Measurements from ENCODE around the gene PPIA. TPM values are rescaled to one million over a fixed set of nuclear protein-coding genes. Genes with fewer than 3 reads are reported as not detected.
A peak's percentile ranks its signal among the peaks of the same experiment; 100 is the strongest.

Gene PPIA
- polyA plus RNA-seq (2012; rRNA removed): 6,239 and 6,267 TPM in 2 replicates
- 7,289 and 8,124 TPM in 2 replicates for polyA plus RNA-seq (2012; cell fraction: cytosol; rRNA removed)
- 2,405 and 2,816 TPM in 2 replicates for polyA plus RNA-seq (2012; cell fraction: nucleus; rRNA removed)

DNA sequence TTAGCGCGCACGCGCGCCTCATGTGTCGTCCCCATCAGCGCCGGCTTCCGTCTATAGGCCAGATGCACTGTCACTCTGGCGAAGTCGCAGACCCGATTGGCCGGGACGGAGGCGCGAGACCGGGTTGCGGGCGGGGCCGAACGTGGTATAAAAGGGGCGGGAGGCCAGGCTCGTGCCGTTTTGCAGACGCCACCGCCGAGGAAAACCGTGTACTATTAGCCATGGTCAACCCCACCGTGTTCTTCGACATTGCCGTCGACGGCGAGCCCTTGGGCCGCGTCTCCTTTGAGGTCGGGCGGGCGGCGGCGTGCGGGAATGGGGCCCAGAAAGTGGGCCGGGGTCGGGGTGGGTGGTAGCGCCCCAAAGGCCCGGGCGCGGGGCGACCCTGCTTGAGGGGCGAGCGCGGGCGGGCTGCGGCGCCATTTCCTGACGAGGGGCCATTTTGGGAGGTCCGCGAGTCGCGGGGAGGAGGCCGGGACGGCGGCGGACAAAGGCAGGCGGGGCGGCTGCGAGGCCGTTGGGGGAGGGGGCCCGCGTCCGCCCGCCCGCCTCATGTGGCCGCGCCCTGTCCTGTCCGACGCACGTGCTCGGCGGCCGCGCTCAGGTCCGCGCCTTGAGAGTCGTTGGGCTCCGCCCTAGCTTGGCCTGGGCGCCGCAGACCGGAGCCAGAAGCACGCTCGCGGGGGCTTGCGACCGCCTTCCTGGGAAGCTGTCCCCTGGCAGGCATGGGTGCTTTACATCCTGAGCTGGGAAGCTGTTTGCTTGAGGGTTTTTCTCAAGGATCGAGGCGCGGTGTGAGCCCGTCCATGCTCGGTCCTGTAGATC is at the start of gene PPIA:
TSS of gene PPIA (plus strand) at position 178 of the 825 bp plus-strand sequence. CDS start at position 222, 44 bp downstream.
- Histone ChIP-seq H3K4me3 (ENCODE audit: low read depth in 2 of 2, low read length in 1 of 2) (peak within 1 kb of the TSS; percentile 75 to 97), H3F3A (replicated peaks; ENCODE audit: insufficient read depth) (peaks cover 46% of the 10 kb centered on the region), H3K36me3 (replicated peaks in 1 of 2; ENCODE audit: control insufficient read depth in 1 of 2, insufficient read depth in 2 of 2, low read length in 1 of 2) (peaks cover 26 to 39% of the 10 kb centered on the region in 2 experiments), H3K9ac (peak within 1 kb of the TSS; percentile 98), H3K27ac (ENCODE audit: low read depth in 2 of 2, low read length in 1 of 2) (peak within 1 kb of the TSS; percentile 91 to 97), H3K9me2 (no peaks in the 10 kb centered on the region), H3K4me1 (ENCODE audit: control insufficient read depth in 1 of 2, insufficient read depth in 2 of 2, low read depth in 1 of 2, low read length in 1 of 2) (peaks cover 5 to 7% of the 10 kb centered on the region in 2 experiments; a peak in 3 of 4 replicates), H3K4me2 (peak within 1 kb of the TSS; percentile 97), H2AFZ (ENCODE audit: low read depth) (peak within 1 kb of the TSS; percentile 84), H3K79me2 (ENCODE audit: insufficient read depth) (peaks cover 69% of the 10 kb centered on the region), H3K9me3 (no peaks in the 10 kb centered on the region), H4K20me1 (ENCODE audit: insufficient read depth) (peaks cover 44% of the 10 kb centered on the region), H3K27me3 (ENCODE audit: insufficient read depth) (no peaks in the 10 kb centered on the region)
- peak; percentile 100 for DNase-seq
- CTCF ChIA-PET: interaction anchor here (0.6 to 4.4 kb wide), 8 partner anchors 14 to 531 kb away, joined by 3 to 13 read pairs (median 4); partner anchors contain the start of gene H2AZ2
- under 1% methylated on average over 66 of the region's 99 CpGs for WGBS (ENCODE audit: low lambda C conversion rate)
- POLR2A ChIA-PET: interaction anchor here (0.5 to 2.6 kb wide), 10 partner anchors 9 to 773 kb away, joined by 3 to 14 read pairs (median 5); partner anchors contain the start of genes DDX56, H2AZ2 and OGDH
- TF ChIP-seq CHD2 (IDR thresholded peaks at IDR 0.05; ENCODE audit: low read length, partially characterized antibody): peak; percentile 90
- peak; percentile 51; the same call in 1 of the 2 replicates for TF ChIP-seq TEAD4 (IDR thresholded peaks at IDR 0.05; ENCODE audit: borderline replicate concordance, insufficient read depth)
- TF ChIP-seq JUND (IDR thresholded peaks at IDR 0.05): no peak
- peak; percentile 99 for TF ChIP-seq POLR2AphosphoS5 (IDR thresholded peaks at IDR 0.05; ENCODE audit: low read depth, low read length)
- no peak for TF ChIP-seq GABPA (IDR thresholded peaks at IDR 0.05; ENCODE audit: low read depth)
- peak; percentile 96 for TF ChIP-seq MXI1 (IDR thresholded peaks at IDR 0.05; ENCODE audit: low read depth, low read length)
- TF ChIP-seq NRF1 (IDR thresholded peaks at IDR 0.05; ENCODE audit: low read depth, low read length): peak; percentile 86
- TF ChIP-seq, protein P1, sequence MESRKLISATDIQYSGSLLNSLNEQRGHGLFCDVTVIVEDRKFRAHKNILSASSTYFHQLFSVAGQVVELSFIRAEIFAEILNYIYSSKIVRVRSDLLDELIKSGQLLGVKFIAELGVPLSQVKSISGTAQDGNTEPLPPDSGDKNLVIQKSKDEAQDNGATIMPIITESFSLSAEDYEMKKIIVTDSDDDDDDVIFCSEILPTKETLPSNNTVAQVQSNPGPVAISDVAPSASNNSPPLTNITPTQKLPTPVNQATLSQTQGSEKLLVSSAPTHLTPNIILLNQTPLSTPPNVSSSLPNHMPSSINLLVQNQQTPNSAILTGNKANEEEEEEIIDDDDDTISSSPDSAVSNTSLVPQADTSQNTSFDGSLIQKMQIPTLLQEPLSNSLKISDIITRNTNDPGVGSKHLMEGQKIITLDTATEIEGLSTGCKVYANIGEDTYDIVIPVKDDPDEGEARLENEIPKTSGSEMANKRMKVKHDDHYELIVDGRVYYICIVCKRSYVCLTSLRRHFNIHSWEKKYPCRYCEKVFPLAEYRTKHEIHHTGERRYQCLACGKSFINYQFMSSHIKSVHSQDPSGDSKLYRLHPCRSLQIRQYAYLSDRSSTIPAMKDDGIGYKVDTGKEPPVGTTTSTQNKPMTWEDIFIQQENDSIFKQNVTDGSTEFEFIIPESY (IDR thresholded peaks at IDR 0.05; ENCODE audit: borderline replicate concordance, low read depth): peak; percentile 76; the same call in 1 of the 2 replicates
- TF ChIP-seq SMC3 (IDR thresholded peaks at IDR 0.05; ENCODE audit: low read depth, low read length): no peak
- TF ChIP-seq, protein P2, sequence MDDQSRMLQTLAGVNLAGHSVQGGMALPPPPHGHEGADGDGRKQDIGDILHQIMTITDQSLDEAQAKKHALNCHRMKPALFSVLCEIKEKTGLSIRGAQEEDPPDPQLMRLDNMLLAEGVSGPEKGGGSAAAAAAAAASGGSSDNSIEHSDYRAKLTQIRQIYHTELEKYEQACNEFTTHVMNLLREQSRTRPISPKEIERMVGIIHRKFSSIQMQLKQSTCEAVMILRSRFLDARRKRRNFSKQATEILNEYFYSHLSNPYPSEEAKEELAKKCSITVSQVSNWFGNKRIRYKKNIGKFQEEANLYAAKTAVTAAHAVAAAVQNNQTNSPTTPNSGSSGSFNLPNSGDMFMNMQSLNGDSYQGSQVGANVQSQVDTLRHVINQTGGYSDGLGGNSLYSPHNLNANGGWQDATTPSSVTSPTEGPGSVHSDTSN (IDR thresholded peaks at IDR 0.05): peak; percentile 100
- no peak for TF ChIP-seq GATA2 (CRISPR knock-in tag; IDR thresholded peaks at IDR 0.05)
- TF ChIP-seq, protein P3, sequence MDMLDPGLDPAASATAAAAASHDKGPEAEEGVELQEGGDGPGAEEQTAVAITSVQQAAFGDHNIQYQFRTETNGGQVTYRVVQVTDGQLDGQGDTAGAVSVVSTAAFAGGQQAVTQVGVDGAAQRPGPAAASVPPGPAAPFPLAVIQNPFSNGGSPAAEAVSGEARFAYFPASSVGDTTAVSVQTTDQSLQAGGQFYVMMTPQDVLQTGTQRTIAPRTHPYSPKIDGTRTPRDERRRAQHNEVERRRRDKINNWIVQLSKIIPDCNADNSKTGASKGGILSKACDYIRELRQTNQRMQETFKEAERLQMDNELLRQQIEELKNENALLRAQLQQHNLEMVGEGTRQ (IDR thresholded peaks at IDR 0.05; ENCODE audit: borderline replicate concordance, low read depth, low read length): no peak
- TF ChIP-seq, protein P4, sequence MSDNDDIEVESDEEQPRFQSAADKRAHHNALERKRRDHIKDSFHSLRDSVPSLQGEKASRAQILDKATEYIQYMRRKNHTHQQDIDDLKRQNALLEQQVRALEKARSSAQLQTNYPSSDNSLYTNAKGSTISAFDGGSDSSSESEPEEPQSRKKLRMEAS (IDR thresholded peaks at IDR 0.05; ENCODE audit: low read depth): peak; percentile 93
- TF ChIP-seq RCOR1 (IDR thresholded peaks at IDR 0.05; ENCODE audit: low read length): no peak
- no peak for TF ChIP-seq NFIC (IDR thresholded peaks at IDR 0.05; ENCODE audit: borderline replicate concordance)
- no peak for TF ChIP-seq ELF1 (IDR thresholded peaks at IDR 0.05)
- TF ChIP-seq, protein P5, sequence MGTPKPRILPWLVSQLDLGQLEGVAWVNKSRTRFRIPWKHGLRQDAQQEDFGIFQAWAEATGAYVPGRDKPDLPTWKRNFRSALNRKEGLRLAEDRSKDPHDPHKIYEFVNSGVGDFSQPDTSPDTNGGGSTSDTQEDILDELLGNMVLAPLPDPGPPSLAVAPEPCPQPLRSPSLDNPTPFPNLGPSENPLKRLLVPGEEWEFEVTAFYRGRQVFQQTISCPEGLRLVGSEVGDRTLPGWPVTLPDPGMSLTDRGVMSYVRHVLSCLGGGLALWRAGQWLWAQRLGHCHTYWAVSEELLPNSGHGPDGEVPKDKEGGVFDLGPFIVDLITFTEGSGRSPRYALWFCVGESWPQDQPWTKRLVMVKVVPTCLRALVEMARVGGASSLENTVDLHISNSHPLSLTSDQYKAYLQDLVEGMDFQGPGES (IDR thresholded peaks at IDR 0.05; ENCODE audit: low read depth, low read length): peak; percentile 96
- TF ChIP-seq EP300 (IDR thresholded peaks at IDR 0.05; ENCODE audit: borderline replicate concordance in 1 of 2, low read depth in 1 of 2, low read length in 1 of 2): no peak; a peak in 1 of 4 replicates
- TF ChIP-seq FOXJ3 (CRISPR knock-in tag; IDR thresholded peaks at IDR 0.05): no peak
- TF ChIP-seq, protein P6, sequence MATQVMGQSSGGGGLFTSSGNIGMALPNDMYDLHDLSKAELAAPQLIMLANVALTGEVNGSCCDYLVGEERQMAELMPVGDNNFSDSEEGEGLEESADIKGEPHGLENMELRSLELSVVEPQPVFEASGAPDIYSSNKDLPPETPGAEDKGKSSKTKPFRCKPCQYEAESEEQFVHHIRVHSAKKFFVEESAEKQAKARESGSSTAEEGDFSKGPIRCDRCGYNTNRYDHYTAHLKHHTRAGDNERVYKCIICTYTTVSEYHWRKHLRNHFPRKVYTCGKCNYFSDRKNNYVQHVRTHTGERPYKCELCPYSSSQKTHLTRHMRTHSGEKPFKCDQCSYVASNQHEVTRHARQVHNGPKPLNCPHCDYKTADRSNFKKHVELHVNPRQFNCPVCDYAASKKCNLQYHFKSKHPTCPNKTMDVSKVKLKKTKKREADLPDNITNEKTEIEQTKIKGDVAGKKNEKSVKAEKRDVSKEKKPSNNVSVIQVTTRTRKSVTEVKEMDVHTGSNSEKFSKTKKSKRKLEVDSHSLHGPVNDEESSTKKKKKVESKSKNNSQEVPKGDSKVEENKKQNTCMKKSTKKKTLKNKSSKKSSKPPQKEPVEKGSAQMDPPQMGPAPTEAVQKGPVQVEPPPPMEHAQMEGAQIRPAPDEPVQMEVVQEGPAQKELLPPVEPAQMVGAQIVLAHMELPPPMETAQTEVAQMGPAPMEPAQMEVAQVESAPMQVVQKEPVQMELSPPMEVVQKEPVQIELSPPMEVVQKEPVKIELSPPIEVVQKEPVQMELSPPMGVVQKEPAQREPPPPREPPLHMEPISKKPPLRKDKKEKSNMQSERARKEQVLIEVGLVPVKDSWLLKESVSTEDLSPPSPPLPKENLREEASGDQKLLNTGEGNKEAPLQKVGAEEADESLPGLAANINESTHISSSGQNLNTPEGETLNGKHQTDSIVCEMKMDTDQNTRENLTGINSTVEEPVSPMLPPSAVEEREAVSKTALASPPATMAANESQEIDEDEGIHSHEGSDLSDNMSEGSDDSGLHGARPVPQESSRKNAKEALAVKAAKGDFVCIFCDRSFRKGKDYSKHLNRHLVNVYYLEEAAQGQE (IDR thresholded peaks at IDR 0.05; ENCODE audit: low read depth, low read length): peak; percentile 65
- TF ChIP-seq SIN3A (IDR thresholded peaks at IDR 0.05; ENCODE audit: borderline replicate concordance, low read depth, low read length): peak; percentile 73
- TF ChIP-seq TAF1 (IDR thresholded peaks at IDR 0.05; ENCODE audit: borderline replicate concordance, low read depth, low read length): peak; percentile 94
